ENCODE data around the gene MTREX.
A peak's percentile ranks its signal among the peaks of the same experiment; 100 is the strongest.

The MTREX gene

DNA sequence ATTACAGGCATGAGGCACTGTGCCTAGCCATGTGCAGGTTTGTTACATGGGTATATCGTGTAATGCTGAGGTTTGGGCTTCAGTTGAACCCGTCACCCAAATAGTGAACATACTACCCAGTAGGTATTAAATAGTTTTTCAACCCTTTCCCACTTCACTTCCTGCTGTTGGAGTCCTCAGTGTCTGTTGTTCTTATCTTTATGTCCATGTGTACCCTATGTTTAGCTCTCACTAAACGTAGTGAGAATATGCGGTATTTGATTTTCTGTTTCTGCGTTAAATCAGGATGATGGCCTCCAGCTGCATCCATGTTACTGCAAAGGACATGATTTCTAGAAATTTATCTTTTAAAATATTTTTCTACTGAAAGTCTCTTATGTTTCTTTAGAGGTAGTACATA is 17.8 kb downstream of the MTREX start:
- Histone ChIP-seq H3K27me3 (replicated peaks; ENCODE audit: control insufficient read depth, insufficient read depth, low read length) (no peaks in the 10 kb centered on the region), H3K4me3 (replicated peaks; ENCODE audit: low read depth, low read length) (no peak overlapping the region), H3K36me3 (ENCODE audit: control insufficient read depth, insufficient read depth, low read length) (peaks cover 1% of the 10 kb centered on the region)
- no peak for TF ChIP-seq CTCF (IDR thresholded peaks at IDR 0.05; ENCODE audit: insufficient read depth, low read length, poor library complexity, severe bottlenecking)
- DNase-seq (ENCODE audit: extremely low read depth, insufficient read length): no peak

GRCh38 chr5:55327281-55327680 is 19.5 kb downstream of the MTREX start:
- no peak for DNase-seq (ENCODE audit: extremely low read depth, insufficient read length)
- TF ChIP-seq CTCF (IDR thresholded peaks at IDR 0.05; ENCODE audit: insufficient read depth, low read length, poor library complexity, severe bottlenecking): no peak
- H3K36me3 ChIP-seq (ENCODE audit: control insufficient read depth, insufficient read depth, low read length): peaks cover 4% of the 10 kb centered on the region
- no peaks in the 10 kb centered on the region for H3K27me3 ChIP-seq (replicated peaks; ENCODE audit: control insufficient read depth, insufficient read depth, low read length)
- H3K4me3 ChIP-seq (replicated peaks; ENCODE audit: low read depth, low read length): no peak overlapping the region

DNA sequence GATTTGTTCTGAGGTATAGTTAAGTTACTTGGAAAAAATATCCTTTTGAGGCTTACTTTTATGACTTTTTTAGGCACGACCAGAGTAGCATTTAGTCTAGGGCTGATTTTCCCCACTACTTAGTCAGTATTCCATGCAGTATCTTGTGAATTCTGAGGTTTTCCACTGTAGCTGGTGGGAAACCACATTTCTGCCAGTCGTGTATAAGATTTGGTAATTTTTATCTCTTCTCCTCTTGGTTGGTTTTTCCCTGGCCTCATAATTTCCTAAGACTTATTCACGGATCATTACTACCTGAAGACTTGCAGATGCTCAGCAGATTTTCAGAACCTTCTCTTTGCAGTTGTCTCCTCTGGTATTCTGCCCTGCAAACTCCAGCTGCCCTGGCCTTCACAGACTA is 23.5 kb downstream of the MTREX start:
- no peak for TF ChIP-seq CTCF (IDR thresholded peaks at IDR 0.05; ENCODE audit: insufficient read depth, low read length, poor library complexity, severe bottlenecking)
- Histone ChIP-seq H3K27me3 (replicated peaks; ENCODE audit: control insufficient read depth, insufficient read depth, low read length) (no peaks in the 10 kb centered on the region), H3K36me3 (ENCODE audit: control insufficient read depth, insufficient read depth, low read length) (peaks cover 3% of the 10 kb centered on the region), H3K4me3 (replicated peaks; ENCODE audit: low read depth, low read length) (no peak overlapping the region)
- no peak for DNase-seq (ENCODE audit: extremely low read depth, insufficient read length)

DNA sequence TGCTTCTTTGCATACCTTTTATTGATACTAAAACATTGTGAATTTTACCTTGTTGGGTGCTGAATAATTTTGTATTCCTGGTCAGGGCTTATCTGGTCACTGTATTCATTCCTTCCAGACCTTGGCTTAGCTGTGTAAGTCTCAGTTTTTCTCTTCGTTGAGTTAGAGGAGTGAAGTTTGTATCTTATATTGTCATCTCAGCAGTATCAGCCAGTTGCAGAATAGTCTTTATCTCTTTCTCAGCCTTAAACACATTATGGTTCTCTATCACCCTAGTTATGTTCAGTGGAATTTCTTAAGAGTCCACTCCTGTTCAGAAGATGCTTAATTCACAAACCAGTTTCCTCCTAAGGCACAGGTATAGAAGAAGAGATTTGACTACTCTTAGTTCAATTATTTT is 25.2 kb downstream of the MTREX start:
- Histone ChIP-seq H3K36me3 (ENCODE audit: control insufficient read depth, insufficient read depth, low read length) (peaks cover 2% of the 10 kb centered on the region), H3K4me3 (replicated peaks; ENCODE audit: low read depth, low read length) (no peak overlapping the region)

GRCh38 chr5:55333811-55334210 is 26.0 kb downstream of the MTREX start:
- no peaks in the 10 kb centered on the region for H3K27me3 ChIP-seq (replicated peaks; ENCODE audit: control insufficient read depth, insufficient read depth, low read length)
- H3K4me3 ChIP-seq (replicated peaks; ENCODE audit: low read depth, low read length): no peak overlapping the region
- no peak for DNase-seq (ENCODE audit: extremely low read depth, insufficient read length)
- peaks cover 2% of the 10 kb centered on the region for H3K36me3 ChIP-seq (ENCODE audit: control insufficient read depth, insufficient read depth, low read length)
- TF ChIP-seq CTCF (IDR thresholded peaks at IDR 0.05; ENCODE audit: insufficient read depth, low read length, poor library complexity, severe bottlenecking): no peak

More for the DNA sequence above, 25.2 kb downstream of the MTREX start:
- H3K27me3 ChIP-seq (replicated peaks; ENCODE audit: control insufficient read depth, insufficient read depth, low read length): no peaks in the 10 kb centered on the region
- no peak for TF ChIP-seq CTCF (IDR thresholded peaks at IDR 0.05; ENCODE audit: insufficient read depth, low read length, poor library complexity, severe bottlenecking)
- DNase-seq (ENCODE audit: extremely low read depth, insufficient read length): no peak

- peak overlapping the region; percentile 31; the same call in 1 of the 2 replicates for H3K4me3 ChIP-seq (replicated peaks; ENCODE audit: low read depth, low read length)
- no peak for DNase-seq (ENCODE audit: extremely low read depth, insufficient read length)
Measured at GRCh38 chr5:55338092-55338613, 30.4 kb downstream of the MTREX start.

More at GRCh38 chr5:55338092-55338613, 30.4 kb downstream of the MTREX start:
- TF ChIP-seq CTCF (IDR thresholded peaks at IDR 0.05; ENCODE audit: insufficient read depth, low read length, poor library complexity, severe bottlenecking): no peak
- Histone ChIP-seq H3K36me3 (ENCODE audit: control insufficient read depth, insufficient read depth, low read length) (no peaks in the 10 kb centered on the region), H3K27me3 (replicated peaks; ENCODE audit: control insufficient read depth, insufficient read depth, low read length) (no peaks in the 10 kb centered on the region)

Data from GM06990 (cell line).